ENCODE results near the gene KIF6.

GRCh38 chr6:39307462-39307861, 417.7 kb downstream of the KIF6 start:
- no peak for TF ChIP-seq CTCF (IDR thresholded peaks at IDR 0.05; ENCODE audit: borderline replicate concordance, extremely low read depth, low read length, poor library complexity, severe bottlenecking)
- TF ChIP-seq EZH2 (IDR thresholded peaks at IDR 0.05; ENCODE audit: borderline replicate concordance, low read depth, low read length, severe bottlenecking), result no peak
